Measurements from ENCODE around the gene PPP1R2. TPM values are rescaled to one million over a fixed set of nuclear protein-coding genes. Genes with fewer than 3 reads are reported as not detected.

The PPP1R2 gene
- total and polyA plus RNA-seq, 5 donors from 2014 or later: 169 to 337 (median 299) TPM

DNA sequence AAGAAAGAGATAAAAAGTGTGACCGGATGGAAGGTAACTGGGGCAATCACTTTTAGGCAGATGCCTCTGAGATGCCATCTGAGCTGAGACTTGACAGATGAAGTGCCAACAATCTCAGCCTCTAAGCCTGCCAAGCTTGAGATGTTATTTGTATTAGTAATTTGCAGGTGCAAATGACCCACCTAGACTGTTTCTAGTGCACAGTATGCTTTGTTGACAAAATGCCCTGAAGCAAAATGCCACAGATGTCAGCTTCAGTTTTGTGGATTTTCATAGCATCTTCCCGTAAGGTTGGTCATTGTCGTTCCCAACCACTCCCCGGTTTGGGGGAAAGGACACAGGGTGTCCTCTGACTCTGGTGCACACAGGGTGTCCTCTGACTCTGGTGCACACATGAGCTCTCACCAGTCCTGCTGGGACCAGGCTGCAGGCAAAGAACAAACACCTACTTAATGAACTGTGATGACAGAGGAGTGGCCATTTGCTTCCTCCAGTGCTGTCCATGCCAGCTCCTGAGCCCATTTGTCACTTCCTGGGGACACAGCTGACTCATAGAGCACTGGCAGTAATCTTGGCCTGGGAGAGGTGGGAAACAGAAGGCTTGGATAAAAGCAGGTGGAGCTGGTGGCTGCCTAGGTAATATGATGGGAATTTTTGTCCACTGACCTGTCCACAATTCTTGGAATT is 16.7 kb upstream of the PPP1R2 start:
- DNase-seq (no peak), ATAC-seq (ENCODE audit: low read depth in 2 of 2) (no peak)
- no peaks in the 10 kb centered on the region for H3K36me3 ChIP-seq (ENCODE audit: control insufficient read depth, insufficient read depth, low read length)
- no peak overlapping the region for H3K4me3 ChIP-seq (ENCODE audit: low read depth, low read length)
- no peaks in the 10 kb centered on the region for H3K36me3 Mint-ChIP-seq
- H3K4me1 Mint-ChIP-seq: peaks cover 4 to 21% (median 15%) of the 10 kb centered on the region in 4 donors
- peaks cover 6% of the 10 kb centered on the region for H3K27me3 Mint-ChIP-seq
- peak overlapping the region in 1 of 3 donors; percentile 79 for H3K27ac Mint-ChIP-seq
- H3K9me3 Mint-ChIP-seq: peaks cover 0 to 1% (median 0%) of the 10 kb centered on the region in 7 donors
- H3K4me3 Mint-ChIP-seq: no peak overlapping the region
- no peaks in the 10 kb centered on the region for H3K27me3 ChIP-seq (ENCODE audit: control insufficient read depth, insufficient read depth, low read length)
- H3K4me1 ChIP-seq (ENCODE audit: control insufficient read depth, insufficient read depth, low read length, poor library complexity, severe bottlenecking): peaks cover 4% of the 10 kb centered on the region
- H3K9me3 ChIP-seq (ENCODE audit: control insufficient read depth in 2 of 2, low read length in 2 of 2): no peaks in the 10 kb centered on the region
- H3K27ac ChIP-seq (ENCODE audit: insufficient read depth, low read length, poor library complexity, severe bottlenecking): no peak overlapping the region

DNA sequence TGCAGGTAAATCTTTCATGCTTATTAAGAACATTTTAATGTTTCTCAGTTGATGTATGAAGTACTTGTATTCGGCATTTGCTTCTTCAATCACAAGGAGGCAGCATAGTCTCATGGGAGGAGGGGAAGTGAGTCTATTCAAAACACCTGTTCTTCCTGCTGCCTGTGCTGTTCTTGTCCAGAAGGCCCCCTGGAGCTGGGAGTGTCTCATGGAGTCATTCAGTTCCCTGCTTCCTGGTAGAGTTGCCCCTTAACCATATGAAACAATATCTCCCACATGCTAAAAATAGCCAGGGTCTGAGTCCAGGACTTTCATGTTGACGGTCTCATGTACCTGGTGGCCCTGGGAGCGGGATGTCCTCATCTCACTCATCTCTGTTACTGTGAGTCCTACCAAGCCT is 15.5 kb upstream of the PPP1R2 start:
- ATAC-seq (ENCODE audit: low read depth in 2 of 2) (peak; percentile 65 to 83), DNase-seq (peak in 2 of 3 donors; percentile 69 to 80)
- no peak overlapping the region for H3K4me3 Mint-ChIP-seq
- no peak overlapping the region for H3K4me3 ChIP-seq (ENCODE audit: low read depth, low read length)
- H3K27ac Mint-ChIP-seq: peak overlapping the region in 2 of 3 donors; percentile 5 to 79
- H3K27me3 ChIP-seq (ENCODE audit: control insufficient read depth, insufficient read depth, low read length): no peaks in the 10 kb centered on the region
- peaks cover 0 to 1% (median 0%) of the 10 kb centered on the region in 7 donors for H3K9me3 Mint-ChIP-seq
- no peaks in the 10 kb centered on the region for H3K36me3 Mint-ChIP-seq
- no peaks in the 10 kb centered on the region for H3K36me3 ChIP-seq (ENCODE audit: control insufficient read depth, insufficient read depth, low read length)
- H3K27me3 Mint-ChIP-seq: peaks cover 6% of the 10 kb centered on the region
- peaks cover 4% of the 10 kb centered on the region for H3K4me1 ChIP-seq (ENCODE audit: control insufficient read depth, insufficient read depth, low read length, poor library complexity, severe bottlenecking)
- H3K4me1 Mint-ChIP-seq: peaks cover 4 to 25% (median 17%) of the 10 kb centered on the region in 4 donors
- no peaks in the 10 kb centered on the region for H3K9me3 ChIP-seq (ENCODE audit: control insufficient read depth in 2 of 2, low read length in 2 of 2)
- H3K27ac ChIP-seq (ENCODE audit: insufficient read depth, low read length, poor library complexity, severe bottlenecking): no peak overlapping the region

DNA sequence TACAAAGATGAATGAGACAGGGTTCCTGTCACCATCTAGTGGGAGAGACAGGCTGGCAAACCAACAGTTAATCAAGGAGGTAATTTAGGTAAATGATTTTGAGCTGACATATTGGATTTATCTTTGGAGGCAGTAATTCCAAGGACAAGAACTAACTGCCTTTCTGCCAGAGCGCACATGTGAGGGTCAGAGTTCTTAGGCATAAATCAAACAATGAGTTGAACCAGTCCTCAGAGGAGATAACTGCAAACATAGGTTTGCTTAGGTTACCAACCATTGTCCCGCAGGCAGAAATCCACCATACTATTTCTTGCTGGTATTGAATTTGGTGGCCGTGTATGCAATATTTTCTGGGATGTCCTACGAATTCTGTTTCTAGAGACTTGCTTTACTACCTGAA is 14.2 kb upstream of the PPP1R2 start:
- no peak for DNase-seq
- no peak overlapping the region for H3K4me3 Mint-ChIP-seq
- no peaks in the 10 kb centered on the region for H3K27me3 Mint-ChIP-seq
- no peak overlapping the region for H3K27ac Mint-ChIP-seq
- Histone ChIP-seq H3K4me1 (ENCODE audit: control insufficient read depth, insufficient read depth, low read length, poor library complexity, severe bottlenecking) (peaks cover 4% of the 10 kb centered on the region), H3K9me3 (ENCODE audit: control insufficient read depth in 2 of 2, low read length in 2 of 2) (no peaks in the 10 kb centered on the region), H3K4me3 (ENCODE audit: low read depth, low read length) (no peak overlapping the region), H3K27me3 (ENCODE audit: control insufficient read depth, insufficient read depth, low read length) (no peaks in the 10 kb centered on the region), H3K27ac (ENCODE audit: insufficient read depth, low read length, poor library complexity, severe bottlenecking) (no peak overlapping the region), H3K36me3 (ENCODE audit: control insufficient read depth, insufficient read depth, low read length) (no peaks in the 10 kb centered on the region)
- peaks cover 4 to 38% (median 21%) of the 10 kb centered on the region in 4 donors for H3K4me1 Mint-ChIP-seq
- H3K9me3 Mint-ChIP-seq: peaks cover 0 to 1% (median 0%) of the 10 kb centered on the region in 7 donors
- no peaks in the 10 kb centered on the region for H3K36me3 Mint-ChIP-seq
- ATAC-seq (ENCODE audit: low read depth in 2 of 2): no peak

DNA sequence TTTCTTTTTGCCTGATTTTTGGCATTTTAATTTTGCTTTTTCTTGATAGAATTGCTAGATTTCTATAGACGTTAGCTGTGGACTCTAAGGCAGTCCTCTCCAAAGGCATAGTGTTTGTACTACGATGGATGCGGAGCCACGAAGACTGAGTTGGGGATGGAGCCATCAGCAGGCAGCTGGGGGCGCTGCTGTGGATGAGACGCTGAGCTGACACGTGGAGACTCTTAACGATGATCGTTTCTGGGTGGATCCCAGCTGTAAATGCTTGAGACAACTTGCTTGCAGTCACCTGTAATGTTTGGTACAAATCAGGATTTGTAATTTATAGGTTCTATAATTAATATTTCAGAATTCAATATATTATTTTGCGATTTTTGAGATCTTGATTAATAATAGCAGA is 13.3 kb upstream of the PPP1R2 start:
- ATAC-seq (ENCODE audit: low read depth in 2 of 2) (no peak), DNase-seq (peak in 1 of 3 donors; percentile 28)
- Mint-ChIP-seq H3K9me3 (peaks cover 0 to 1% (median 0%) of the 10 kb centered on the region in 7 donors), H3K4me3 (peak overlapping the region in 1 of 4 donors; percentile 84), H3K27ac (peak overlapping the region in 1 of 3 donors; percentile 71), H3K27me3 (no peaks in the 10 kb centered on the region), H3K4me1 (peaks cover 4 to 47% (median 26%) of the 10 kb centered on the region in 4 donors), H3K36me3 (no peaks in the 10 kb centered on the region)
- no peak overlapping the region for H3K27ac ChIP-seq (ENCODE audit: insufficient read depth, low read length, poor library complexity, severe bottlenecking)
- no peaks in the 10 kb centered on the region for H3K27me3 ChIP-seq (ENCODE audit: control insufficient read depth, insufficient read depth, low read length)
- no peak overlapping the region for H3K4me3 ChIP-seq (ENCODE audit: low read depth, low read length)
- no peaks in the 10 kb centered on the region for H3K36me3 ChIP-seq (ENCODE audit: control insufficient read depth, insufficient read depth, low read length)
- H3K9me3 ChIP-seq (ENCODE audit: control insufficient read depth in 2 of 2, low read length in 2 of 2): no peaks in the 10 kb centered on the region
- H3K4me1 ChIP-seq (ENCODE audit: control insufficient read depth, insufficient read depth, low read length, poor library complexity, severe bottlenecking): peaks cover 10% of the 10 kb centered on the region

DNA sequence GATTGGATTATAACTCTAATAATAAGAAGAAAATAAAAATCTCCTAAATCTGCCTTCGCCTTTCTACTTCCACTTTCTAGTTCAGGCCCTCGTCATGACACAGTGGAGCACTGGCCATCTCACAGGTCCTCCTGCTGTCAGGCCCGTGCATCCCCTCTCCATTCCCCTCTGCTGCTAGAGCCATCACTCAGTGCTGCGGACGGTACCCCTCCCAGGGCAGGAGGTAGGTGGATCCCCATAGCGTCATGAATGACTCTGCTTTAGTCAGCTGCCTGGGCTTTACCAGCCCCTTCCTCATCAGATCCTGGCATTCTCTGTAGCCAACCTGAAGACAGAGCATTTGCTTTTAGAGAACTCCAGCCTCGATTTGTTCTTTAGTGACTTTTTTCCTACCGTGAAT is 12.0 kb upstream of the PPP1R2 start:
- no peaks in the 10 kb centered on the region for H3K9me3 ChIP-seq (ENCODE audit: control insufficient read depth in 2 of 2, low read length in 2 of 2)
- H3K27ac ChIP-seq (ENCODE audit: insufficient read depth, low read length, poor library complexity, severe bottlenecking): no peak overlapping the region
- Mint-ChIP-seq H3K27ac (peak overlapping the region; percentile 37 to 76 (median 57)), H3K4me1 (peaks cover 12 to 60% (median 34%) of the 10 kb centered on the region in 4 donors), H3K9me3 (peaks cover 0 to 1% (median 0%) of the 10 kb centered on the region in 7 donors), H3K27me3 (no peaks in the 10 kb centered on the region), H3K36me3 (no peaks in the 10 kb centered on the region), H3K4me3 (peak overlapping the region in 2 of 4 donors; percentile 2 to 47)
- H3K4me3 ChIP-seq (ENCODE audit: low read depth, low read length): no peak overlapping the region
- ATAC-seq (ENCODE audit: low read depth in 2 of 2) (no peak), DNase-seq (no peak)
- no peaks in the 10 kb centered on the region for H3K27me3 ChIP-seq (ENCODE audit: control insufficient read depth, insufficient read depth, low read length)
- H3K4me1 ChIP-seq (ENCODE audit: control insufficient read depth, insufficient read depth, low read length, poor library complexity, severe bottlenecking): peaks cover 23% of the 10 kb centered on the region
- no peaks in the 10 kb centered on the region for H3K36me3 ChIP-seq (ENCODE audit: control insufficient read depth, insufficient read depth, low read length)

DNA sequence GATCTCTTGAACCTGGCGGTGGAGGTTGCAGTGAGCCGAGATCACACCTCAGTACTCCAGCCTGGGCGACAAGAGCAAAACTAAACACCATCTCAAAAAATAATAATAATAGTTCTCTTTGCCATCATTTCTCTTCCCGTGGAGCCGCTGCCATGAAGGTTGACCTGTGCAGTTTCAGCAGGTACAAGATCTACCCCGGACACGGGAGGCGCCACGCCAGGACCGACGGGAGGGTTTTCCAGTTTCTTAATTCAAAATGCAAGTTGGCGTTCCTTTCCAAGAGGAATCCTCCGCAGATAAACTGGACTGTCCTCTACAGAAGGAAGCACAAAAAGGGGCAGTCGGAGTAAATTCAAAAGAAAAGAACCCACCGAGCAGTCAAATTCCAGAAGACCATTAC is 11.3 kb upstream of the PPP1R2 start:
- H3K27ac Mint-ChIP-seq: peak overlapping the region in 1 of 3 donors; percentile 76

DNA sequence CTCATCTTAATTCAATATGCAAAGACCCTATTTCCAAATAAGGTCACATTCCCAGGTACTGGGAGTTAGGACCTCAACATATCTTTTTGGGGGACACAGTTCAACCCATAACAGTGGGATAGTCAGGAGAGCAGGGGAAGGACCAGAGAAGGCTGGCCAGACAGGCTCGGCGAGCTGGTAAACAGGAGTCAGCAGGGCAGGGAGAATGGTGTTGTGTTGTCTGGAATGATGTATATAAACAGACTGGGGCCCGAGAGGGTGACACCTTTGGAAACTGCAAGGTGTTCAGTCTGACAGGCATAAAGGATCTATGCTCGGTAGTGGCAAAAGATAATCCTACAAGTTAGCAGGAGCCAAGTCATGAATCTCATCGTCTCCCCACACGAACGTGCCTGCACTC is 10.1 kb upstream of the PPP1R2 start:
- DNase-seq (no peak), ATAC-seq (ENCODE audit: low read depth in 2 of 2) (no peak)
- Histone ChIP-seq H3K27me3 (ENCODE audit: control insufficient read depth, insufficient read depth, low read length) (no peaks in the 10 kb centered on the region), H3K4me1 (ENCODE audit: control insufficient read depth, insufficient read depth, low read length, poor library complexity, severe bottlenecking) (peaks cover 38% of the 10 kb centered on the region), H3K9me3 (ENCODE audit: control insufficient read depth in 2 of 2, low read length in 2 of 2) (no peaks in the 10 kb centered on the region), H3K4me3 (ENCODE audit: low read depth, low read length) (no peak overlapping the region), H3K36me3 (ENCODE audit: control insufficient read depth, insufficient read depth, low read length) (no peaks in the 10 kb centered on the region), H3K27ac (ENCODE audit: insufficient read depth, low read length, poor library complexity, severe bottlenecking) (no peak overlapping the region)
- H3K27me3 Mint-ChIP-seq: no peaks in the 10 kb centered on the region
- peak overlapping the region in 2 of 4 donors; percentile 31 to 52 for H3K4me3 Mint-ChIP-seq
- H3K9me3 Mint-ChIP-seq: peaks cover 0 to 1% (median 0%) of the 10 kb centered on the region in 7 donors
- H3K27ac Mint-ChIP-seq: peak overlapping the region; percentile 84 to 99 (median 93)
- peaks cover 2% of the 10 kb centered on the region for H3K36me3 Mint-ChIP-seq
- H3K4me1 Mint-ChIP-seq: peaks cover 23 to 70% (median 39%) of the 10 kb centered on the region in 4 donors

More for the DNA sequence above, 11.3 kb upstream of the PPP1R2 start:
- Histone ChIP-seq H3K4me3 (ENCODE audit: low read depth, low read length) (no peak overlapping the region), H3K9me3 (ENCODE audit: control insufficient read depth in 2 of 2, low read length in 2 of 2) (no peaks in the 10 kb centered on the region), H3K4me1 (ENCODE audit: control insufficient read depth, insufficient read depth, low read length, poor library complexity, severe bottlenecking) (peaks cover 29% of the 10 kb centered on the region), H3K27me3 (ENCODE audit: control insufficient read depth, insufficient read depth, low read length) (no peaks in the 10 kb centered on the region), H3K36me3 (ENCODE audit: control insufficient read depth, insufficient read depth, low read length) (no peaks in the 10 kb centered on the region), H3K27ac (ENCODE audit: insufficient read depth, low read length, poor library complexity, severe bottlenecking) (no peak overlapping the region)
- Mint-ChIP-seq H3K36me3 (peaks cover 2% of the 10 kb centered on the region), H3K4me1 (peaks cover 15 to 67% (median 38%) of the 10 kb centered on the region in 4 donors), H3K4me3 (no peak overlapping the region), H3K9me3 (peaks cover 0 to 1% (median 0%) of the 10 kb centered on the region in 7 donors), H3K27me3 (no peaks in the 10 kb centered on the region)
- ATAC-seq (ENCODE audit: low read depth in 2 of 2) (no peak), DNase-seq (no peak)

Data from CD4-positive, CD25-positive, alpha-beta regulatory T cell (primary cell).